ENCODE data around the gene PHF19.

GRCh38 chr9:120846906-120847305 lies 30.1 kb downstream of the PHF19 start:
- TF ChIP-seq CTCF (IDR thresholded peaks at IDR 0.05), result no peak
- no peak for TF ChIP-seq POLR2A (IDR thresholded peaks at IDR 0.05)
